NCI-H2227 (cell line): ENCODE data around the gene AKR1B1.

Experiments
- DNase-seq: peaks from one replicate; lab custom pipeline; 2025; ENCODE audit not compliant: unreplicated experiment; lab: John Stamatoyannopoulos, UW

Gene AKR1B1

DNA sequence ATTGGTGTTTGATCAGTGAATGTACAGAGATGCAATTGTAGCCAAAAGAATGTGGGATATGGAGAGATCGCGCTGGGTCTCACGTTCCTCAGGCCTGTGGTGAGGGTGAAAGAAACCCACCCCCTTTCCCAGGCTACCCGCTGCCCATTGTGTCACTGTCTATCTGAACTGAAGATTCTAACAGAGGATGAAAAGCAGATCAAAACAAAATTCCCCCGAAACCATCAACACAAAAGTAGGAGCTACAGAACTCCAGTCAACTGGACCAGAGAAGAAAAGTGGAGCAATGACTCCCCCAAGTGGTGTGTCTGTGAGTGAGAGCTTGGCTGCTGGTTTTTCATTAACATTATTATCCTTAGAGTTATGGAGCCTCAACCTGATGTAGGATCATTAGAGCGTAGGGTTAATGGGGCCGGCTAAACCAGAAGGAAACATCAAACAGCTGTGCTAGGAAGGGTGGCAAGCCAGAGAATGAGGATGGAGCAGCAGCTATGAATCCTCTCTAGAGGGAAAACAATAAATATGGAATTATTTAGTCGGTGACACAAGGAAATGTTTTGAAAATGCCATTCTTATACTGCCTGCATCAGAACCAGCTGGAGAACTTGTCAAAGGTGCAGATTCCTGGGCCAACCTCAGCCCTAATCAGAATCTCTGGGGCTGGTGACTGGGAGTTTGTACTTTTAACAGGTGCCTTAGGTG lies 38.3 kb downstream of the AKR1B1 start:
- peak; percentile 80 for DNase-seq

DNA sequence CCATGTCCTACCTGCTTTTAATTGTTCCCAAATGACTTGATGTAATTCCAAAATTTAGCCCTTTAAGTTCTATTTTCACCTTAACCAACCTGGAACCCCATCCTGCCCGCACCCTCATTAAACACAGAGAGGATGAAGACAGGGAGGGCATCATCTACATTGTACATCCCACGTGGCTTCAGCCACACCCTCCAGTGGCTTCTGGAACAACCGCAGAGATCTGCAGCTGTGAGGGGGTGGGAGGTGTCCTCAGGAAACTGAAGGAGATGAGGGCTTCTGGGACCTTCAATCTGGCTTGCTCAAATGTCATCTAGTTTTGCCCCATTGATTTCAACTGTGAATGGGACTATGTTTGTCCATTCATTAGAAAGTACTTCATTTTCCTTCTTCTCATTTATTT lies 39.0 kb downstream of the AKR1B1 start:
- no peak for DNase-seq

DNA sequence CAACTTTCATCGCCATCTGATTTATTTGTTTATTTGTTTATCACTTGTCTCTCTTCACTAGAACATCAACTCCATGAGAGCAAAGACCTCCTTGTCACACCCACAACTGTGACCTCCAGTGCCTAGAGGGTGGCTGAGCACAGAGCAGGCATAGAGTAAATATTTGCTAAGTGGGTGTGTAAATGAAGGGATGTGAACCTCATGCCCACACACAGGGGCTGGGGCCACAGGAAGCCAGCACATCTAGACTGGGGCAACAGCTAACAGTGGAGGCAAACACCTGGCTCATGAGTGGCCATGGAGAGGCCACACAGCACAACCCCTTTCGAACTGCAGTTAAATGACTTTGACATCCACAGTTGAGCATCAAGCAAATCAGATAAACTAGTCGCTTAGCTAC lies 39.8 kb downstream of the AKR1B1 start:
- no peak for DNase-seq

DNA sequence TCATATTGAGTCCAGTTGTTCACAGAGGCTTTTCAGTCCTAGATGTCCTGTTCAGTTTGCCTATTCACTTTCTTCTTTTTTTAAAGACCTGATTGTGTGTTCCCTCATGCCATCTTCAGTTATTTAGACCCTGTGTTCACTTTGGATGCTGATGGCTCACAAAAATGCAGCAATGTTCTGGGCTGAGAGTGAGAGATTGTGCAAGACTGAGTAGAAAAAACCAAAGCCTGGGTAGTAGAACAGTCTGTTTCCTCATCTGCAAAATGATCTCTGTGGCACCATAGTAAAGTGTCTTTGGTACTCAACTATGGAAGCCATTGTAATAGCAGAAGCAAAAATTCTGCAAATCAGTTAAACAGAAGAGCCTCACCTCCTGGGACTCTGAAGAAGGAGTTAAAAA lies 43.2 kb downstream of the AKR1B1 start:
- DNase-seq, result no peak

- DNase-seq, result no peak
Observed at GRCh38 chr7:134414109-134414508, 44.8 kb downstream of the AKR1B1 start.

DNA sequence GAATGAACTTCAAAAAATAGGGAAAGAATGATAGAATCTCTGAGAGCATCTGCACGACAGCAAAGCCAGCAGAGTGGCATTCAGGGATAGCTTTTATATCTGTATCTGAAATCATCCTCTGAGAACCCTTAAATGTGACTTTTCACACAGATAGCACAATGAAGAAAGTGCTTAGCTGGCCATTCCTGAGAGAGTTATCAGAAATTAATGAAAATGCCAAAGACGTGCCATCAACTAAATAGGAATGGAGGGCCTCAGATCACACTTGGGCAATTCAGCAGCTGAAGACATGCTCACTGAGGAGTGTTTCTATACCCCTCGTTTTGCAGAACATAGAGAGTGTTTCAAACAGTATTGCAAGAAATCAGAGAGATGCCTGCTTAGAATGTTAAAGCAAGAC lies 51.6 kb downstream of the AKR1B1 start:
- no peak for DNase-seq

DNA sequence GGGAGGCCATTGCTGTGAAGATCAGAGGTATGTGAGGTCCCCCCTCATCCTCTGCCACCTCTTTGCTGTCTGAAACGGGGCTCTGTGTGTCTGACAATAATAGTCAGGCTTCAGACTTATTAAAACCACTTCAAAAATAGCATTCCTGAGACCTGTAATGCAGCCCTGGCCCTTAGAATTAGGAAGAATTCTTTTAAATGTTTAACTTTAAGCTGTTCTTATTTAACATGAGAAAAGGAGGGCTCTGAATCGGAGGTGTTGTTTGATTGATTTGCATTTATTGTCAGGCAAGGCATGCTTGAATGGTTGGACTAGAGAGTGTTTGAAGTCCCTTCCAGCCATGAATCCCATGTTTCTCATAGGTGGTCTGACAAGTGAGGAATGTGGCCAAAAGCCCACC lies 52.5 kb downstream of the AKR1B1 start:
- DNase-seq, result no peak

- no peak for DNase-seq
Observed at GRCh38 chr7:134405299-134405698, 53.6 kb downstream of the AKR1B1 start.

DNA sequence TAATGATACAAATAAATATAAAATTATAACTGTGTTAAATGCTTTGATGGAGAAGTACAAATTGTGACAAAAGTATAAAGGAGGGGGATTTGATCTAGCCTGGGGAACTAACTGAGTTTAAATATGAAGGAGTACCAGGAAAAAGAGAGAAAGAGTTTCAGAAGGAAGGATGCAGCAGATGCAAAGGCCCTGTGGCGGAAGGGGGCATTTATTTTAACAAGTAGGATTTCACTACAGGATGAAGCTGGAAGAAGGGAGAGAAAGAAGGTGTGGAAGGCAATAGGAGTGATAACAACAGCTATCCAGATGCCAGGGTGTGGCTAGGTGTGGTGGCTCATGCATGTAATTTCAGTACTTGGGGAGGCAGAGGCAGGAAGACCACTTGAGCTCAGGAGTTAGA lies 55.8 kb downstream of the AKR1B1 start:
- DNase-seq, result no peak

DNA sequence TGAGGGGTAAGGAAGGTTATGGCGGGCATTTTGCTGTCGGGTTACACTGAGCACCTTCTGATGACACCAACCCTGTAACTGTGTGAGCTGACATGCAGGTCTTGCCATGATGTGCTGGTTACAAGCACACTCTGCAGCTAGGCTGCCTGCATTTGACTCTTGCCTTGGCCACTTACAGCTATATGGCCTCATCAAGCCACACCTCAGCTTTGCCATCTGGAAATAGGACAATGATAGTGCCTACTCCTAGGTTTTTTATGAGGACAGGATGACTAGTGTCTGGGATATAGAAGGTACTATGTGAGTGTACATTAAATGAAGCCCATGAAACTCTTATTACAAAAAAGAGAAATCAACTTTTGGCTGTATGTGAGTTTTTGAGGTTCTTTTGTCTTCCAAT lies 58.0 kb downstream of the AKR1B1 start:
- DNase-seq, result no peak

- no peak for DNase-seq
Observed at GRCh38 chr7:134396031-134396430, 62.9 kb downstream of the AKR1B1 start.

DNA sequence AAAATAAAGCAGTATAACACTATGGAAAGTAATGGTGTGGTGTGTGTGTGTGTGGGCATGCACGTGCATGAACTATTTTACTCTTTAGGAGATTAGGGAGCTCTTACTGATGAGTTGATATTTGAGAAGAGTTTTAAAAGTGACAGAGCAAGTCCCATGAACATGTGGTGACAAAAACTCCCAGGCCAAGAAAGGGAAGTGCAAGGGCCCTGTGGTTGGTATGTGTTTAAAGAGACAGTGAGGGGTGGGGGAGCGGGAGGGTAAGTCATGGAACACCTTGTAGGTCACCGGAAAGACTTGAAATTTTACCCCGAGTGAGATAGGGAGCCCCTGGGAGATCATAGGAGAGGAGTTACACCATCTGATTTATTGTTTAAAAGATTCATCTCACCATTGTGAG lies 63.3 kb downstream of the AKR1B1 start:
- no peak for DNase-seq

DNA sequence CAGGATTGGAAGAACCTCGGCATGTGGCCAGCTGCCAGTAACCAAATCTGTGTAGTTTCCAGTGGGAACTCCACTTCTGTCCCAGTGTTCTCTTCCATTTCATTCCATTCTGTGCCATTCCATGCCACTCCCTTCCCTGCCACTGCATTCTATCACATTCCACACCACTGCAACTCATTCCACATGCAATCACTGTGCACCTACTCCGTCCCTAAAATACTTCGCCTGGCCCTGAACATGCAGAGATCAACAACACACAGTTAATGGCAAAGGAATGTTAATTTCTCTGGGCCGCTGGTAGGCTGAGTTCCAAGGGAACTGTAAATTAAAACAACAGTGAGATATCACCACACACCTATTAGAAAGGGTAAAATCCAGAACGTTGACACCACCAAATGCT lies 64.8 kb downstream of the AKR1B1 start:
- no peak for DNase-seq
